GM12873 (cell line): ENCODE data around the gene WIPF2.
A peak's percentile ranks its signal among the peaks of the same experiment; 100 is the strongest.

ENCODE experiments used
- TF ChIP-seq, protein P1 (sequence below): IDR thresholded peaks from 2 replicates; pipeline ENCODE4 v1.5.1; 2012; ENCODE audit warnings: low read depth, mild to moderate bottlenecking, moderate library complexity, low read length, control low read depth; ENCODE audit not compliant: insufficient read depth; ENCODE audit errors: missing control alignments

The WIPF2 gene

DNA sequence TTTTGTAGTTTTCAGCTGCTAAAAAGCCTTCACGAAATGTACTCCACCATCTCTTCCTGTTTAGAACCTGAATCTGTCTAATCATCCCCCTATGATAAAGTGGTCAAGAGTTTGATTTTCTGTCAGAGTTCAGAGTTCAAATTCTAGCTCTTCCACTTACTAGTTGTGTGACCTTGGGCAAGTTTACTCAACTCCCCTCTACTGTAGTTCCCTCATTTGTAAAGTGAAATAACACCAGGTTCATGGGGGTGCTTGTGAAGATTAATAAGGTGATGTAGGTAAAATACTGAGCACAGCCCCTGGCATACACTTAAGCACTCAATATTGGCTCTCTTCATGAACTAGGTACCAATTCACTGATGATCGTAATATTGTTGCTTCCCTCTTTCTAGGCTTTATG is 67.4 kb downstream of the WIPF2 start:
- TF ChIP-seq, protein P1, sequence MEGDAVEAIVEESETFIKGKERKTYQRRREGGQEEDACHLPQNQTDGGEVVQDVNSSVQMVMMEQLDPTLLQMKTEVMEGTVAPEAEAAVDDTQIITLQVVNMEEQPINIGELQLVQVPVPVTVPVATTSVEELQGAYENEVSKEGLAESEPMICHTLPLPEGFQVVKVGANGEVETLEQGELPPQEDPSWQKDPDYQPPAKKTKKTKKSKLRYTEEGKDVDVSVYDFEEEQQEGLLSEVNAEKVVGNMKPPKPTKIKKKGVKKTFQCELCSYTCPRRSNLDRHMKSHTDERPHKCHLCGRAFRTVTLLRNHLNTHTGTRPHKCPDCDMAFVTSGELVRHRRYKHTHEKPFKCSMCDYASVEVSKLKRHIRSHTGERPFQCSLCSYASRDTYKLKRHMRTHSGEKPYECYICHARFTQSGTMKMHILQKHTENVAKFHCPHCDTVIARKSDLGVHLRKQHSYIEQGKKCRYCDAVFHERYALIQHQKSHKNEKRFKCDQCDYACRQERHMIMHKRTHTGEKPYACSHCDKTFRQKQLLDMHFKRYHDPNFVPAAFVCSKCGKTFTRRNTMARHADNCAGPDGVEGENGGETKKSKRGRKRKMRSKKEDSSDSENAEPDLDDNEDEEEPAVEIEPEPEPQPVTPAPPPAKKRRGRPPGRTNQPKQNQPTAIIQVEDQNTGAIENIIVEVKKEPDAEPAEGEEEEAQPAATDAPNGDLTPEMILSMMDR = no peak

DNA sequence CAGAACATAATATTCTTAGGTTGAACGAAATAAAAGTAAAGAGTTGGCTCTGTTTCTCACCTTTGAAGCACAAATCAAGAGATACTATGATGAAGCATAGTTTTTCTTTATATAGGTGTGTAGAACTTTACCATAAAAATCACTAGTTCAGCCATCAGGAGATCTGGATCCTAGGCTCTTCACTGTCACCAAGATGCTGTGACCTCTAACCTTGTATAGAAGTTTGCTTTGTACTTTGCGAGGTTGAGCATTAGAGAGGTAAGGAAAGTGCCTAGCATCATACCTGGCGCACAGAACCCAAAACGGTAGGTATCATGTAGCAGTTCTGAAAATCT is 68.0 kb downstream of the WIPF2 start:
- TF ChIP-seq, protein P1 = no peak

DNA sequence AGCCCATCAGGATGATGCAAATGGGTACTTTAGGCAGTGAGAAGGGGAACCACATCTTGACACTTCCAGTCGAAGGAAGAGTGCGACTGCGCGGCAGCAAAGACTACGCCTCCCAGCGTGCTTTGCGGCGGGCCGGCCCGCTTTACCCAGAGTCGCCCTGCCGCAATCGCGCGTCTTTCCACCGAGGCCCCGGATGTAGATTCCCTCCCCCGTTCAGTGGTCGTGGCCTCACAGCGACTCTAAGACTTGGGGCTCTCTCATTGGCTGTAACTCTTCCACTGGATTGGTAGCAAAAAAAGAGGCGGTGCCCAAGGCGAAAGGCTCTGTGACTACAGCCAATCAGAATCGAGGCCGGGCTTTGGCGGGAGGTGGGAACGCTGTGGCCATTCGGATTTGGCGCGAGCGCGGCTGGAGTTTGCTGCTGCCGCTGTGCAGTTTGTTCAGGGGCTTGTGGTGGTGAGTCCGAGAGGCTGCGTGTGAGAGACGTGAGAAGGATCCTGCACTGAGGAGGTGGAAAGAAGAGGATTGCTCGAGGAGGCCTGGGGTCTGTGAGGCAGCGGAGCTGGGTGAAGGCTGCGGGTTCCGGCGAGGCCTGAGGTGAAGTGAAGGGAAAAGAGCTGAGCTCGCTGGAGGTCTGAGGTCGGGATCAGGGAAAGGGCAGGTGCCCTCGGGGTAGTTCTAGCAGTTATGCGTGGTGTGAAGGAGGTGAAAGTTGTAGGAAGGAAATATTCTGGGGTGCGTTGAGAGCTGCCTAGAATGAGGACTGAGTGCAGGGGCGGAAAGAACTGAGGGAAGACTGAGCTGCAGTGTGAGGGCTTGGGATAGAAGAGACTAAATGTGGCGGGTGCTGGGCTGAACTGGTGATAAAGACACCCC is 68.6 kb downstream of the WIPF2 start, which contains the start of gene CDC6:
Gene CDC6 (plus strand): TSS at position 386 of the 876 bp plus-strand sequence. CDS start 1,542 bp downstream, outside the sequence.
- TF ChIP-seq, protein P1 = no peak

DNA sequence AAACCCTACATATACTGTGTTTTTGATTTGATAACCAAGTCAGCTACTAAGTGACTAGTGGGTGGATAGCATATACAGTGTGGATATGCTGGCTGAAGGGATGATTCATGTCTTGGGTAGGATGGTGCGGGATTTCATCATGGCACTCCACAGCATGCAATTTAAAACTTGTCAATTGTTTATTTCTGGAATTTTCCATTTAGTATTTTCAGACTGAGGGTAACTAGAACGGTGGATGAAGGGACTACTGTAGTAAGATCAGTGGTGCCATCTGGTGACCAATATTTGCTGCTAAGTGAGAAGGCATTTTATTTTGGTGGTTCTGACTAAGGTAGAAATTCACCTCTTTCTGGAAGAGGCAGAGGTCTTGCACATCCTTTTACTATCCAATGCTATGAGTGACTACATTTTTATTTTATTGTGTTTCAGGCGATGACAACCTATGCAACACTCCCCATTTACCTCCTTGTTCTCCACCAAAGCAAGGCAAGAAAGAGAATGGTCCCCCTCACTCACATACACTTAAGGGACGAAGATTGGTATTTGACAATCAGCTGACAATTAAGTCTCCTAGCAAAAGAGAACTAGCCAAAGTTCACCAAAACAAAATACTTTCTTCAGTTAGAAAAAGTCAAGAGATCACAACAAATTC is 71.7 kb downstream of the WIPF2 start:
- TF ChIP-seq, protein P1 = peak; percentile 60

DNA sequence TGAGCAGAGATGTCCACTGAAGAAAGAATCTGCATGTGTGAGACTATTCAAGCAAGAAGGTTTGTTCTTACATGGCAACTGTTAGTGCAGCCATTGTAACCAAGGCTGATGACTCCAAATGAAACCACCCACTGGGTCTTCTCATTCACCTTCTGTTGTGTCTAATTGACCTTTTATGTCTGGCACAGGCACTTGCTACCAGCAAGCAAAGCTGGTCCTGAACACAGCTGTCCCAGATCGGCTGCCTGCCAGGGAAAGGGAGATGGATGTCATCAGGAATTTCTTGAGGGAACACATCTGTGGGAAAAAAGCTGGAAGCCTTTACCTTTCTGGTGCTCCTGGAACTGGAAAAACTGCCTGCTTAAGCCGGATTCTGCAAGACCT is 72.2 kb downstream of the WIPF2 start:
- TF ChIP-seq, protein P1 = no peak

- TF ChIP-seq, protein P1 = no peak
These were observed 74.3 kb downstream of the WIPF2 start for GRCh38 chr17:40293363-40293762.
